AG04450 (cell line): ENCODE measurements around the gene THAP2. TPM values are rescaled to one million over a fixed set of nuclear protein-coding genes. Genes with fewer than 3 reads are reported as not detected.

Source experiments
- CTCF ChIA-PET: fragments of 300-600, 350-600 bp; formaldehyde crosslinking; extraction: SDS; loops from one replicate; lab custom pipeline; 2022; ENCODE audit warnings: antibody characterized with exemption, inconsistent platforms; lab: Charles Lee
- POLR2A ChIA-PET: fragments of 350-600 bp; formaldehyde crosslinking; extraction: SDS; loops from one replicate; lab custom pipeline; 2021; ENCODE audit warnings: antibody characterized with exemption, inconsistent platforms; lab: Yijun Ruan, JAX
- DNase-seq: peaks from one replicate; pipeline ENCODE4 v3.0.0-alpha.2; 2011; ENCODE audit warnings: low read depth, low spot score
- H3K27ac ChIP-seq: one replicate; pipeline ENCODE4 v1.5.1; 2012; ENCODE audit warnings: low read depth, low read length, control low read depth
- H3K27me3 ChIP-seq: one replicate; pipeline ENCODE4 v1.6.0; 2012; ENCODE audit warnings: low read length; ENCODE audit not compliant: control insufficient read depth, insufficient read depth
- H3K4me3 ChIP-seq: 2 replicates; pipeline ENCODE4 v1.5.1; 2011; ENCODE audit warnings: mild to moderate bottlenecking, low read depth, low read length, control low read depth
- H3K9me3 ChIP-seq: 2 replicates; pipeline ENCODE4 v1.5.1; 2012; ENCODE audit warnings: low read length; ENCODE audit not compliant: control insufficient read depth, insufficient read depth
- polyA plus RNA-seq: library from polyadenylated mRNA; depleted of rRNA; stranded (reverse); fragments of >200 nt; gene quantifications from 2 replicates; pipeline ENCODE4 v1.2.3, GENCODE V29; 2011
- TF ChIP-seq, protein P1 (sequence below): IDR thresholded peaks from 2 replicates; pipeline ENCODE4 v1.5.1; 2011; ENCODE audit warnings: low read depth, low read length, control low read depth, inconsistent platforms

THAP2 gene
- polyA plus RNA-seq, 1 experiment, result 6.1 TPM

DNA sequence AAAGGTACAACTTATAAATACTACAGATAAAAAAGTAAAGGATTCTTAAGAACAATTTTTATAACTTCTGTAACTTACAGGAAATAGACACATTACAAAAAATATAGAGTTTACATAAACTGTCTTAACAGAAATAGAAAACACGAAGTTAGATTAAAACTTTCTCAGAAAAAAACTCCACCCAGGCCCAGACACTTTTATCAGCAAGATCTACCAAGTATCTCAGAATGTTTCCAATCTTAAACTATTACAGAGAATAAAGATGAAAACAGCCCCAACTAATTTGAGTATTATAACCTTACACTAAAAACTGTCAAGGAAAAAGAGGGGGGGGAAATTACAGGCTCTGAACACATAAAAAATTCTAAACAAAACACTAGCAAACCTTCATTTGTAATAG, 8.6 kb upstream of the THAP2 start:
- DNase-seq, result no peak
- POLR2A ChIA-PET, result no interaction called here
- Histone ChIP-seq H3K9me3 (peaks cover 8% of the 10 kb centered on the region), H3K4me3 (no peak overlapping the region), H3K27me3 (no peaks in the 10 kb centered on the region), H3K27ac (no peak overlapping the region)
- CTCF ChIA-PET, result interaction anchor here (0.7 kb wide), 1 partner anchor 19 kb away, joined by 3 read pairs; no protein-coding TSS in a partner anchor
- TF ChIP-seq, protein P1, sequence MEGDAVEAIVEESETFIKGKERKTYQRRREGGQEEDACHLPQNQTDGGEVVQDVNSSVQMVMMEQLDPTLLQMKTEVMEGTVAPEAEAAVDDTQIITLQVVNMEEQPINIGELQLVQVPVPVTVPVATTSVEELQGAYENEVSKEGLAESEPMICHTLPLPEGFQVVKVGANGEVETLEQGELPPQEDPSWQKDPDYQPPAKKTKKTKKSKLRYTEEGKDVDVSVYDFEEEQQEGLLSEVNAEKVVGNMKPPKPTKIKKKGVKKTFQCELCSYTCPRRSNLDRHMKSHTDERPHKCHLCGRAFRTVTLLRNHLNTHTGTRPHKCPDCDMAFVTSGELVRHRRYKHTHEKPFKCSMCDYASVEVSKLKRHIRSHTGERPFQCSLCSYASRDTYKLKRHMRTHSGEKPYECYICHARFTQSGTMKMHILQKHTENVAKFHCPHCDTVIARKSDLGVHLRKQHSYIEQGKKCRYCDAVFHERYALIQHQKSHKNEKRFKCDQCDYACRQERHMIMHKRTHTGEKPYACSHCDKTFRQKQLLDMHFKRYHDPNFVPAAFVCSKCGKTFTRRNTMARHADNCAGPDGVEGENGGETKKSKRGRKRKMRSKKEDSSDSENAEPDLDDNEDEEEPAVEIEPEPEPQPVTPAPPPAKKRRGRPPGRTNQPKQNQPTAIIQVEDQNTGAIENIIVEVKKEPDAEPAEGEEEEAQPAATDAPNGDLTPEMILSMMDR, result no peak

DNA sequence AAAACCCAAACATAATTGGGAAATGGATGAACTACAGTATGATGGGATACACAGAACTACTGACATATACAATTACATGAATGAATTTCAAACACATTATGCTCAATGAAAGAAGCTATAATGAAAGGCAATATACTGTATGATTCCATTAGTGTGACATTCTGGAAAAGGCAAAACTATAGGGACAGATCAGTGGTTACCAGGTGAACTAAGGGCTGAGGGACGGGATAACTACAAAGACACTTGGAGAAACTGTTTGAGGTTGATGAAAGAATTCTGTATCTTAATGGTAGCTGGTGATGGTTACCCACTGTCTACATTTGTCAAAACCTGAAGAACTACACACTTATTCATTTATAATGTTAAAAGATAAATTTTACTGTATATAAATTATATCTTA, 8.2 kb upstream of the THAP2 start:
- ChIA-PET CTCF (interaction anchor here (0.7 kb wide), 1 partner anchor 19 kb away, joined by 3 read pairs; no protein-coding TSS in a partner anchor), POLR2A (interaction anchor here (0.6 kb wide), 1 partner anchor 190 kb away, joined by 3 read pairs; no protein-coding TSS in a partner anchor)
- Histone ChIP-seq H3K4me3 (no peak overlapping the region), H3K27me3 (no peaks in the 10 kb centered on the region), H3K27ac (no peak overlapping the region), H3K9me3 (peaks cover 8% of the 10 kb centered on the region)
- no peak for DNase-seq
- TF ChIP-seq, protein P1, result no peak

DNA sequence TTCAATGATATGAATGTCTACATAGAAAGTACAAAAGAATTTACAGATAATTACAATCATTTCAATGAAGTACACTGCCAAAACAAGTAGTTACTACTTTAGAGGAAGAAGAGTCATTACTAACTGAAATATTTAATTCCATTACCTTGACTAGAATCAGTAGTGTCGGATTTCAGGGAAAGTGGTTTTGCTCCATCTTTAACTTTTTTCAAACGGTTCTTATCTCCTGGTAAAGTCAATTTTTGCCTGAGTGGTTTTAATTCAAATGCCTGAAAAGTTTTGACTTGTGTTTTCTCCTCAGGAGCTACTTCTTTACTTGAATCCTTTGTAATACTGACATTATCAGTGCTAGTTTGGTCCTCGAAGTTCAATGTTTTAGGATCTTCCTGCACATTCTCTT, 7.4 kb upstream of the THAP2 start:
- ChIA-PET POLR2A (no interaction called here), CTCF (interaction anchor here (1.0 to 1.6 kb wide), 2 partner anchors 20 to 97 kb away, joined by 3 to 6 read pairs; no protein-coding TSS in a partner anchor)
- Histone ChIP-seq H3K4me3 (no peak overlapping the region), H3K9me3 (peaks cover 8% of the 10 kb centered on the region), H3K27me3 (no peaks in the 10 kb centered on the region), H3K27ac (no peak overlapping the region)
- TF ChIP-seq, protein P1, result no peak
- DNase-seq, result no peak

DNA sequence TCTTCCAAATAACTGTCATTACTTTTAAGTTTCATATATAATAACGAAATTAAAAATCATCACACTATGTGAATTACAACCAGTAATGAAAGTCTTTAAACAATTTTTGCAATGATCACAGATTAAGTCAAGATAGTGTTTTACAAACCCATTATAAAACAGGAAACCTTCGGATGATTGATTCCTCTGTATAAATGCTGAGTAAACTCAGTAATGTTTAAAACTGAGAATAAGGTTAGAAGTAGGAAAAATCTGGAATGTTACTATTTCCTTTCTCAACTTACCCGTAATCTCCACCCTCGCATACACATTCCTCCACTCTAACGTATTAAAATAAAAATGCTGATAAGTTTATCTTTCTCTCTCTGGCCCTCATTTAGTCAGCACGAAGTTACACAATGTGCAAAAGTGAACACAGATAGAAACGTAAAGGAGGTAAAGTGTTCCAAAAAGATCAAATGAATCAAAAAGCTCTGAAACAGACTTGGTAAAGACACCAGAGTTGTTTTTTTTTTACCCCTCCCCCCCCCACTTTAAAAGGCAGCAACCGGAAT, 2.0 kb upstream of the THAP2 start:
- POLR2A ChIA-PET, result interaction anchor here (0.6 to 3.6 kb wide), 4 partner anchors 24 to 86 kb away, joined by 3 to 41 read pairs (median 9); partner anchors contain the start of gene TMEM19
- Histone ChIP-seq H3K27me3 (no peaks in the 10 kb centered on the region), H3K27ac (no peak overlapping the region), H3K9me3 (no peaks in the 10 kb centered on the region; the same call in 1 of the 2 replicates), H3K4me3 (peak overlapping the region; percentile 96)
- TF ChIP-seq, protein P1, result no peak
- CTCF ChIA-PET, result interaction anchor here (1.4 to 5.5 kb wide), 5 partner anchors 24 to 92 kb away, joined by 3 to 35 read pairs (median 13); partner anchors contain the start of genes RAB21 and TMEM19
- DNase-seq, result peak; percentile 50
